GM18867 (cell line): ENCODE results near the gene LYRM2.
"Not testable (repeated sequence)": the region's sequence is repeated elsewhere in the genome, so short reads cannot be mapped to it uniquely, and the experiment has no call there.

ENCODE experiments used
- ATAC-seq: cut with Tn5 transposase; IDR thresholded peaks from one replicate; pipeline ENCODE4 v1.9.1; 2021; ENCODE audit warnings: mild to moderate bottlenecking, moderate library complexity; ENCODE audit not compliant: unreplicated experiment

The LYRM2 gene

GRCh38 chr6:89649682-89650081 is 11.1 kb upstream of the LYRM2 start:
- ATAC-seq: no peak

- no peak for ATAC-seq
Measured at GRCh38 chr6:89644864-89645263, 6.3 kb upstream of the LYRM2 start.

GRCh38 chr6:89643406-89643805 is 4.9 kb upstream of the LYRM2 start:
- ATAC-seq: no peak

DNA sequence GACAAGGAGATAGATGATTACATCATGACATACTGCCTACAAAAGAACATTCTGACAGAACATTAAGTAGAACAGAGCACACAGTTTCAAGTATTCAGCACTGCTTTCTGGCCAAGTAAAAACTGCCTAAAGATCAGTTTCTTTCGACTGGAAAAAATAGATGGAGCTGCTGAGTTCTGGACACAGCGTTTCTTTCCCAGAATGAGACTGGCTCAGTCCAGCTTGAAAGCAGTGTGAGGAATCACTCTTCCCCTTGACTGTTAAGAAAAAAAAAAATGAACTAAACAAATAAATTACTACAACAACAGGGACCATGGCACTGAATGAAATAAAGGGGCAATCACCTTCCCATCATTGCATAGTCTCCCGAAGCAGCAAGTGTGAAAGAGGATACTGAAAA is 4.4 kb upstream of the LYRM2 start:
- no peak for ATAC-seq

DNA sequence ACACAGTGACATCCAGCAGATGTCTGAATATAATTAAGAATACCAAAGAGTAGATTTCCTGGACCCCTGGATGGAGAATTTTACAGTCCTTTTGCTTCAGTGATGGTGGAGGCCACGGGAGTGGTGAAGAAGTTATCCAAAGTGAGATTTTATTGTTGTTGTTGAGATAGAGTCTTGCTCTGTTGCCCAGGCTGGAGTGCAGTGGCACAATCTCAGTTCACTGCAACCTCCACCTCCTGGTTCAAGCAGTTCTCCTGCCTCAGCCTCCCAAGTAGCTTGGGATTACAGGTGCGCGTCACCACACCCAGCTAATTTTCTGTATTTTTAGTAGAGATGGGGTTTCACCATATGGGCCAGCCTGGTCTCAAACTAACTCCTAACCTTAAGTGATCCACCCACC is 3.0 kb upstream of the LYRM2 start:
- ATAC-seq: not testable (repeated sequence)

DNA sequence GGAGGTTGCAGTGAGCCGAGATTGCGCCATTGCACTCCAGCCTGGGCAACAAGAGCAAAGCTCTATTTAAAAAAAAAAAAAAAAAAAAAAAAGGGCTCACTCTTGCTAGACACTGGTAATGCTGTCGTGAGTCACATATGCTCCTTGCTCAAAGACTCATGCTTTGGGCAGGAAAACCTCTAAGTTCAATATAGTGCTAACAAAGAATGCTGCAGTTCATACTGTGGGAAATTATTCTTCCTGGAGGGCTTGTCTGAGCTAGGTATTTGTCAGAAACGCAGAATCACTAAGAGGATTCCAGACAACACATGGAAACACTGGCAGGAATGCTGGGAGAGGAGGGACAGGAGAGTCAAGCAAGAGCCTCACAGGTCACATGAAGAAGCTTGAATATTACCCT is 2.3 kb upstream of the LYRM2 start:
- ATAC-seq: no peak

DNA sequence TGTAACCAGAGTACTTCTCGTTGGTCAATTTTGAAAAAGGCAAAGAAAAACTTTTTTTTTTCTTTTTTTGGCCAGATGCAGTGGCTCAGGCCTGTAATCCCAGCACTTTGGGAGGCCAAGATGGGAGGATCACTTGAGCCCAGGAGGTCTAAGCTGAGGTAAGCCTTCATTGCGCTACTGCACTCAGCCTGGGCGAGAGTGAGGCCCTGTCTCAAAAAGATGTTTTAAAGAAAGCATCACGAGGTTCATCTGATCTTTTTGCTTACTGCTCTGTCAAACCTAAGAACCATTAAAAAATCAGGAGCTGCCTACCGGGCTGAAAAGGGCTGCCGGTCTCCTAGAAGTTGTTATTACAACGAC is 607 bp downstream of the LYRM2 start:
- peak; percentile 1 for ATAC-seq

DNA sequence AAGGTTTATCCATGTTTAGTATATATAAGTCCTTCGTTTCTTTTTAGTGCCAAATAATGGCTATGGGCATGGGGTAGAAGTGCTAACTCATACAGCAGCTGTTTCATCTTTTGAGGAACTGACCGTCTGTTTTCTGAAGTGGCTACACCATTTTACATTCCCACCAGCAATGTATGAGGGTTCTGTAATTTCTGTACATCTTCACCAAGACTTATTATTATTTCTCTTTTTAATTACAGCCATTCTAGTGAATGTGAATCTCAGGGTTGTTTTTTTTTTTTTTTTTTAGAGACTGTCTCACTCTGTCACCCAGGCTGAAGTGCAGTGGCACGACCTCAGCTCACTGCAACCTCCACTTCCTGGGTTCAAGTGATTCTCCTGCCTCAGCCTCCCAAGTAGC is 2.1 kb downstream of the LYRM2 start:
- ATAC-seq: not testable (repeated sequence)

GRCh38 chr6:89630488-89630887 is 8.1 kb downstream of the LYRM2 start:
- no peak for ATAC-seq

DNA sequence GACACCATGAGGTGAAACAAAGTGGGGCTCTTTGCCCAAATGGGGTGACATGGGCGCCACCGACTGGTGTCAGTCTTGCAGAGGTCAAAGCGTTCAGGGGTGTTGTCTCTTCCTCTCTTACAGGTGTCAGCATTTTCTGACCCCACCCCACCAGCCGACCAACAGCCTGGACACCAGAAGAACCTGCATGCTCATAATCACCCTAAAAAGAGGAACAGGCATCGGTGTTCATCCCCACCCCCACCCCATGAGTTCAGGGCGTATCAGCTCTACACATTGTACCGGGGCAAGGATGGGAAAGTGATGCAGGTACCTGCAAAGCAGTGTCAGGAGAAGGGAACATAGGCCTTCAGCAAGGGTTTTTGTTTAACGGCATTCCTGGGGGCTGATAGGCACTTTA is 14.8 kb downstream of the LYRM2 start:
- no peak for ATAC-seq

DNA sequence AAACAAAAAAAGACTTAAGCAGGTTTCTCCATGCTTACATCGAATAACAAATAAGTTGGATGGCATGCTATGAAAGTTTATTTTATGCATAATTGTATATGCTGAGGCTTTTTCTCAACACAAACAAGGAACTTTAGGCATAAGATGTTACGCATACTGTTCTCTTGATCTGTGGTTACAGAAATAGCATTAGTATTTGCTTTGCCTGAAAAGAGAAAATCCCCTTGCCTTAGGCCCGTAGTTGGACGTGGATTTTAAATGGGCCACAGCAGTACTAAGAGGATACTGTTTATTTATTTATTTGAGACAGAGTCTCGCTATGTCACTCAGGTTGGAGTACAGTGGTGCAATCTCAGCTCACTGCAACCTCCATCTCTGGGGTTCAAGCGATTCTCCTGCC is 19.0 kb downstream of the LYRM2 start:
- no peak for ATAC-seq

- ATAC-seq: no peak
Measured at GRCh38 chr6:89618026-89618425, 20.5 kb downstream of the LYRM2 start.

GRCh38 chr6:89616531-89616930 is 22.0 kb downstream of the LYRM2 start:
- no peak for ATAC-seq

GRCh38 chr6:89615882-89616281 is 22.7 kb downstream of the LYRM2 start:
- no peak for ATAC-seq

DNA sequence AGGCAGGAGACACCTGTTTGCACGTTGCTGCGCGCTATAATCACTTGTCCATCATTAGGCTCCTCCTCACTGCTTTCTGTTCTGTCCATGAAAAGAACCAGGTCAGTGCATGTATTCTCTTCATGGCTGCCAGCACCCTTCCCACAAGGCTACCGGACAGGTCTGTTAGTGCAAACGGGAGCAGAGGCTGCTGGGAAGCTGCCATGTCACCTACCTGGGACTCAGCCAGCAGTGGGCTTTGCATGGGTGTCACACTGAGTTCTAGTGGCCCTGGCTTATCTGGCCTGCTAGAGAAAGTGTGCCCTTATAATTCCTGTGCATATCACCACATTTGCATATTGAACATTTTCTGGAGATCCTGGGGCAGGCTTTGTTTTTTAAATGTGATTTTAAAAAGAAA is 24.8 kb downstream of the LYRM2 start:
- ATAC-seq: no peak

GRCh38 chr6:89612121-89612520 is 26.4 kb downstream of the LYRM2 start:
- no peak for ATAC-seq

DNA sequence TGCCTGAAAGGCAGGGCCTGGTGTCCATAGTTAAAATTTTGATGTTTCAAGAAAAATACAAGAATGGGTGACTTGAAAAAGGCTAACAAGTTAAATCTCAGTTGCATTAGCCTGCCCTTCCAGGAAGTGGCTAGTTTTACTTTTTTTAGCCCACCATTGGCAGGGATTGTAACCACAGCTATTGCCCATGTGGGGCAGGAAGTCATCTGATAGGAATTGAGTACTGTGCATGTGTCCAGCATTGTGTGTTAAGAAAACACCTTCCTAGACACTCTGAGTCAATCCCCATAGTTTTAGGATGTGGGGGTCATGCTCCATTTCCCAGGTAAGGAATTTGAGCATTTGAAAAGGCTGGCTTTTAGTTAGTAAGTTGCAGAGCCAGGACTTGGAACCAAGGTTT is 26.9 kb downstream of the LYRM2 start:
- ATAC-seq: no peak

DNA sequence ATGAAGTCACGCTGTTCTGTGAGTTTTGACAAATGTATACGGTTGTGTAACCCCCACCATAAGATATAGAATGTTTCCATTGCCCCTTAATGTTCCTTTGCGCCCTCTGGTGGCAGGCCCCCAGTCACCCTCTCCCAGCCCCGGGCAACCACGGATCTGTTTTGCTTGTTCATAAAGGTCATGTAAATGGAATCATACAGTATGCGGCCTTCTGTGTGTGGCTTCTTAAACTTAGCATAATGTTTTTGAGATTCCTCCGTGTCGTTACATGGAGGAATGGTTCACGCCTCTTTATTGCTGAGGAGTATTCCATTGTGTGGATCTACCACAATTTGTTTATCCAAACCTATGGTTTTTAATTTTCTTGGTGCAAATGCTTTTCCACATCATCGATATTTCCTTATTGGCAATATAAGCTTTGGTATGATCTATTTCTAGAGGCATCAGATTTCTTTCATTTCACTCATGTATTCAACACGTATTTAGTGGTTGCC is 28.4 kb downstream of the LYRM2 start:
- peak; percentile 71 for ATAC-seq

GRCh38 chr6:89605861-89606260 is 32.7 kb downstream of the LYRM2 start:
- ATAC-seq: no peak

DNA sequence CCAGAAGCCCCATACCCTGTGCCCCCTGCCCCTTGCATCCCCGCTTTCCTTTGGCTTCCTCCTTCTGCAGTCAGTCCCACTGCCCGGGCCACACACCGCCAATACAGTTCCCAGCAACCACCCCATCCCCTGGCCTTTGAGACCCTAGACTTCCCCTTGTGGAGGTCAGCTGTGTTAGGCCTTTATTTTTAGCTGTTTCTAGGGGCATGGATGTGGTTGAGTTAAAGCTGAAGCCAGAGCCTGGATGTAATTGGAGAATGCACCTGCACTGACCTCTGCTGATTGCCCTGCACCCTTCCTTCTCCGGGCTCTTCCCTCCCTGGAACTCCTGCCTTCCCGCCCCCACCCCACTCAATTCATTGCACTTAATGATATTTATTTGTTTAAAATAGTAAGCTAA is 33.9 kb downstream of the LYRM2 start:
- ATAC-seq: no peak

DNA sequence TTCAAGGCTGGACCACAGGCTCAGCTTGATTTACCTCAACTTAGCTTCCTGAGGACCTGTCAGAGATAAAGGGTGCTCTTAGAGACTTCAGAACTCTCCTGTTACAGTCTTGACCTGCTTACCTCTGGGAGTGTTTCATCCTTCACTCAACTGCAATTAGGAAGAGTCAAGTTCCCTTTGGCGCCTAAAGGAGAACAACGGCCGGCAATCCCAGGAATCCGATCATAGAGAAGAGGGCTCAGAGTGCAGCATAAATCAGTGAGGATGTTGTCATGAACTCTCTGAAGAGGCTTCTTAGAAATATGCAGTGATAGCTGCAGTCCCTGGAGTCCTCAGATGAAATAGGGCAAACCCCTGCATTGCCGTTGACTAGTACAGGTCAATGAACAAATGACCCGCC is 36.4 kb downstream of the LYRM2 start:
- no peak for ATAC-seq

DNA sequence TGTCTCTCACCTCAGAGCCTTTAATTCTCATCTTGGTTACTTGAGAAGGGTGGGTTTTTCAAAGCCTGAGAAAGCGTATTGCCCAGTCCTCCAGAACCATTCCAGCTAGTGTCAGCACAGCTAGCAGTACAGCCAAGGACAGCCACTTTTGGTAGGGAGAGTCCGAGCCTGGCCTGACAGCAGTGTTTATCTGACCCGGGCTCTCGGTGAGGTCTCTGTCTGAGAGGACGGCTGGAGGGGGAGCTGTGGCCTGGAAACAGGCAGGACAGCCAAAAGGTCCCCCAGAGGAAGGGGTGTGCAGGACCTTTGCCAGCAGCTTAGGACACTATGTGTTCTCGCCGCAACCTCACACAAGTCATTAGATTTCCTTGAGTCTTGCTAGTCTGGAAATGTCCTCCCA is 38.8 kb downstream of the LYRM2 start:
- no peak for ATAC-seq

- ATAC-seq: no peak
Measured at GRCh38 chr6:89597988-89598387, 40.6 kb downstream of the LYRM2 start.

DNA sequence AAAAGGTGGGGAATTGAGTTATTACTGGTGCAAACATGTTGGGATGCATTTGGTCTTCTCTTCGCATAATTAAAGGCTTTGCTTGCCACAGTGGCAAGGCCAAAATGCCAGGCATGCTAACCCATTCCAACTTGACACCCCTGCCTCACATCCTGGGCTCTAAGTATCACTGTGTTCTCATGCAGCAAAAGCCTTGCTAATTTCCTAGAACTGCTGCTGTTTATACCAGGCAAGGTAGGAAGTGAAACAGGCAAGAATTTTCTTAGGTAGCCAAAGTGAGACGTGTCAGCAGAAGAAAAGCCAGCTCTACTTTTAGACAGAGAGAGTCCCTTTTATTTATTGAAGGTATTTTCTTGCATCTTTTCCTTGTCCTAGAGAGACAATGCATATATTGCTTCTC is 41.2 kb downstream of the LYRM2 start:
- no peak for ATAC-seq
